C4-2B (cell line): Measurements from ENCODE around the gene MLLT3.

ENCODE experiments used
- CTCF ChIP-seq: fragments of 450-650 bp; conservative IDR thresholded peaks from 2 replicates; pipeline ENCODE4 v1.5.1; 2017; ENCODE audit warnings: mild to moderate bottlenecking
- ZFX ChIP-seq: fragments of 450-650 bp; IDR thresholded peaks from 2 replicates; pipeline ENCODE4 v1.6.1; 2017

- TF ChIP-seq CTCF: no peak
- no peak for TF ChIP-seq ZFX
Observed at GRCh38 chr9:20357037-20357432, 265.3 kb downstream of the MLLT3 start.
